DOHH2 (cell line): ENCODE data around the gene ALDH1A3.

Experiments
- H3F3A ChIP-seq: fragments of 200-600 bp; sonication (generic), shearing (Covaris generic); 2 replicates; pipeline ENCODE4 v1.6.0; 2016; ENCODE audit warnings: antibody characterized with exemption, mild to moderate bottlenecking; ENCODE audit not compliant: control insufficient read depth, insufficient read depth
- H3K27ac ChIP-seq: fragments of 200-600 bp; sonication (generic); 2 replicates; pipeline ENCODE4 v1.5.1; 2014; ENCODE audit warnings: low read depth, mild to moderate bottlenecking, low read length, moderate library complexity
- H3K27me3 ChIP-seq: fragments of 200-600 bp; sonication (generic); 2 replicates; pipeline ENCODE4 v1.6.1; 2014; ENCODE audit warnings: mild to moderate bottlenecking, low read length, mixed read lengths; ENCODE audit not compliant: control insufficient read depth
- H3K36me3 ChIP-seq: fragments of 200-600 bp; sonication (generic); 2 replicates; pipeline ENCODE4 v1.6.1; 2014; ENCODE audit warnings: mild to moderate bottlenecking, low read length, moderate library complexity, mixed read lengths; ENCODE audit not compliant: control insufficient read depth
- H3K4me1 ChIP-seq: fragments of 200-600 bp; sonication (generic); 2 replicates; pipeline ENCODE4 v1.6.1; 2014; ENCODE audit warnings: mild to moderate bottlenecking, low read length, mixed read lengths; ENCODE audit not compliant: control insufficient read depth
- H3K4me2 ChIP-seq: fragments of 200-600 bp; sonication (generic); 2 replicates; pipeline ENCODE4 v1.6.0; 2014; ENCODE audit warnings: mild to moderate bottlenecking, low read length, moderate library complexity
- H3K4me3 ChIP-seq: fragments of 200-600 bp; sonication (generic); 2 replicates; pipeline ENCODE4 v1.5.1; 2014; ENCODE audit warnings: mild to moderate bottlenecking, low read length, mixed read lengths
- H3K79me2 ChIP-seq: fragments of 200-600 bp; sonication (generic); 2 replicates; pipeline ENCODE4 v1.6.1; 2014; ENCODE audit warnings: mild to moderate bottlenecking, low read length, mixed read lengths; ENCODE audit not compliant: control insufficient read depth
- H3K9me2 ChIP-seq: fragments of 200-600 bp; sonication (generic); replicated peaks from 2 replicates; pipeline ENCODE4 v1.6.1; 2014; ENCODE audit warnings: mild to moderate bottlenecking, low read length, mixed read lengths; ENCODE audit not compliant: control insufficient read depth
- H3K9me3 ChIP-seq: fragments of 200-600 bp; sonication (generic); 2 replicates; pipeline ENCODE4 v1.6.1; 2014; ENCODE audit warnings: antibody characterized with exemption, low read length, mixed read lengths; ENCODE audit not compliant: control insufficient read depth, insufficient read depth
- H4K20me1 ChIP-seq: fragments of 200-600 bp; sonication (generic); 2 replicates; pipeline ENCODE4 v1.6.0; 2014; ENCODE audit warnings: low read depth, mild to moderate bottlenecking, antibody characterized with exemption, low read length, moderate library complexity; ENCODE audit not compliant: control insufficient read depth, insufficient read depth
- CTCF ChIP-seq: fragments of 200-600 bp; sonication (generic); IDR thresholded peaks from one replicate; pipeline ENCODE4 v1.5.1; 2014; ENCODE audit warnings: antibody characterized with exemption, mild to moderate bottlenecking, low read depth, low read length; ENCODE audit not compliant: poor library complexity, severe bottlenecking
- EZH2phosphoT487 ChIP-seq: fragments of 200-600 bp; sonication (generic); IDR thresholded peaks from 2 replicates; pipeline ENCODE4 v1.6.1; 2017; ENCODE audit warnings: borderline replicate concordance, mild to moderate bottlenecking, antibody characterized with exemption, low read length, moderate library complexity, mixed read lengths

The ALDH1A3 gene

GRCh38 chr15:100890051-100890720 lies 10.6 kb downstream of the ALDH1A3 start:
- H3K4me3 ChIP-seq: no peak overlapping the region
- peaks cover 9% of the 10 kb centered on the region for H3K4me1 ChIP-seq
- no peaks in the 10 kb centered on the region for H3K36me3 ChIP-seq
- H3K27me3 ChIP-seq: peaks cover 46% of the 10 kb centered on the region
- H3K27ac ChIP-seq: no peak overlapping the region
- H3F3A ChIP-seq: no peaks in the 10 kb centered on the region
- H4K20me1 ChIP-seq: no peaks in the 10 kb centered on the region
- no peaks in the 10 kb centered on the region for H3K79me2 ChIP-seq
- H3K9me3 ChIP-seq: no peaks in the 10 kb centered on the region
- TF ChIP-seq EZH2phosphoT487 (no peak), CTCF (no peak)
- H3K9me2 ChIP-seq: no peaks in the 10 kb centered on the region
- no peak overlapping the region for H3K4me2 ChIP-seq

GRCh38 chr15:100890850-100891249 lies 11.2 kb downstream of the ALDH1A3 start:
- Histone ChIP-seq H3K36me3 (no peaks in the 10 kb centered on the region), H3K27me3 (peaks cover 43% of the 10 kb centered on the region), H4K20me1 (no peaks in the 10 kb centered on the region), H3K4me3 (no peak overlapping the region), H3K79me2 (no peaks in the 10 kb centered on the region), H3K4me2 (no peak overlapping the region), H3K4me1 (peaks cover 9% of the 10 kb centered on the region), H3K9me2 (no peaks in the 10 kb centered on the region), H3K9me3 (no peaks in the 10 kb centered on the region), H3K27ac (no peak overlapping the region), H3F3A (no peaks in the 10 kb centered on the region)
- TF ChIP-seq EZH2phosphoT487: no peak

GRCh38 chr15:100891307-100892012 lies 11.8 kb downstream of the ALDH1A3 start:
- no peaks in the 10 kb centered on the region for H3K79me2 ChIP-seq
- H3K9me3 ChIP-seq: no peaks in the 10 kb centered on the region
- H3F3A ChIP-seq: no peaks in the 10 kb centered on the region; the same call in 1 of the 2 replicates
- H3K4me1 ChIP-seq: peaks cover 14% of the 10 kb centered on the region
- peaks cover 37% of the 10 kb centered on the region for H3K27me3 ChIP-seq
- H3K36me3 ChIP-seq: no peaks in the 10 kb centered on the region
- no peak overlapping the region for H3K4me2 ChIP-seq
- H3K4me3 ChIP-seq: no peak overlapping the region
- TF ChIP-seq EZH2phosphoT487: no peak
- no peak for TF ChIP-seq CTCF
- H4K20me1 ChIP-seq: no peaks in the 10 kb centered on the region
- H3K27ac ChIP-seq: no peak overlapping the region
- no peaks in the 10 kb centered on the region for H3K9me2 ChIP-seq

- no peaks in the 10 kb centered on the region; the same call in 1 of the 2 replicates for H3F3A ChIP-seq
Observed at GRCh38 chr15:100892013-100892355, 12.4 kb downstream of the ALDH1A3 start.

More at GRCh38 chr15:100892013-100892355, 12.4 kb downstream of the ALDH1A3 start:
- H3K36me3 ChIP-seq: no peaks in the 10 kb centered on the region
- no peaks in the 10 kb centered on the region for H3K79me2 ChIP-seq
- H3K27me3 ChIP-seq: peaks cover 37% of the 10 kb centered on the region
- no peaks in the 10 kb centered on the region for H3K9me2 ChIP-seq
- peaks cover 15% of the 10 kb centered on the region for H3K4me1 ChIP-seq
- no peak overlapping the region for H3K4me3 ChIP-seq
- H3K27ac ChIP-seq: no peak overlapping the region
- no peak overlapping the region for H3K4me2 ChIP-seq
- H3K9me3 ChIP-seq: no peaks in the 10 kb centered on the region
- no peaks in the 10 kb centered on the region for H4K20me1 ChIP-seq
- TF ChIP-seq EZH2phosphoT487 (no peak), CTCF (no peak)
